VCaP (cell line): ENCODE data around the gene TRIM34.
"Not testable (repeated sequence)": the region's sequence is repeated elsewhere in the genome, so short reads cannot be mapped to it uniquely, and the experiment has no call there.

Experiments
- H3K27ac ChIP-seq: fragments of 450-650 bp; 2 replicates; pipeline ENCODE4 v1.5.1; 2017
- TF ChIP-seq, protein P1 (sequence below): fragments of 450-650 bp; conservative IDR thresholded peaks from 2 replicates; pipeline ENCODE4 v1.5.1; 2017; ENCODE audit warnings: mild to moderate bottlenecking, moderate library complexity

TRIM34 gene, protein sequence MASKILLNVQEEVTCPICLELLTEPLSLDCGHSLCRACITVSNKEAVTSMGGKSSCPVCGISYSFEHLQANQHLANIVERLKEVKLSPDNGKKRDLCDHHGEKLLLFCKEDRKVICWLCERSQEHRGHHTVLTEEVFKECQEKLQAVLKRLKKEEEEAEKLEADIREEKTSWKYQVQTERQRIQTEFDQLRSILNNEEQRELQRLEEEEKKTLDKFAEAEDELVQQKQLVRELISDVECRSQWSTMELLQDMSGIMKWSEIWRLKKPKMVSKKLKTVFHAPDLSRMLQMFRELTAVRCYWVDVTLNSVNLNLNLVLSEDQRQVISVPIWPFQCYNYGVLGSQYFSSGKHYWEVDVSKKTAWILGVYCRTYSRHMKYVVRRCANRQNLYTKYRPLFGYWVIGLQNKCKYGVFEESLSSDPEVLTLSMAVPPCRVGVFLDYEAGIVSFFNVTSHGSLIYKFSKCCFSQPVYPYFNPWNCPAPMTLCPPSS

DNA sequence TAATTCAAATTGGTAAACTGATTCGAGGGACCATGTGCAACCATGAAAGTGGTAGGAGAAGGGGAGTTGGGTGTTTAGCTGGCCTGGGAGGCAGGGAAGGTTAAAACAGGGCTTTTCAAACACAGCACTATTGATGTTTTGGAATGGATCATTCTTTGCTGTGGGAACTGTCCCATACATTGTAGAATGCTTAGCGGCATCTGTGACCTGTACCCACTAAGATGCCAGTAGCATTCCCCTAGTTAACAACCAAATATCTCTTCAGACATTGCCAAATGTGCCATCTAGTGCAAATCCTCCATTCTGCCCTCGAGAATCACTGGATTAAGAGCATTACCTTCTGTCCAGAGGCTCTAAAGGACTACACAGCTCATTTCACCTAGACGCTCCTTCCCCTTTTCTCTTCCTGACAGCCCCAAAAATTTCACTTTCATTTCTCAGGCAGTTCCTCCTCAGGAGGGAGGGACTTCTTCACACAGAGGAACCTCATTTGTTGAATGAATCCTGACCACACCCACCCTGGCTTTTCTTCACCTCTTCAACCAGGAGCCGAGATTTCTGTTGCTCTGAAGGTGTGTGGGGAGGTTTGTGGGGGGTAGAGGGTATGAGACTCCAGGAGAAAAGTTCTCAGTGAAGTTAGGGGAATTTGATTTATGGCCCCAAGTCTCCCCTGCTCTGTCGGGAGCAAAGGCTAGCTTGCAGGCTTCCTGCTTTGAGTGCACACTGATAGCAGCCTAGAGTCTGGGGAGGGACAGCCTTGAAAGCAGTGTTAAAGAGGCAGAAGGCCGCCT, at the start of gene TRIM34:
TRIM34 (plus strand) TSS at position 513 of the 791 bp plus-strand sequence. CDS start 7,331 bp downstream, outside the sequence.
- TF ChIP-seq, protein P1, sequence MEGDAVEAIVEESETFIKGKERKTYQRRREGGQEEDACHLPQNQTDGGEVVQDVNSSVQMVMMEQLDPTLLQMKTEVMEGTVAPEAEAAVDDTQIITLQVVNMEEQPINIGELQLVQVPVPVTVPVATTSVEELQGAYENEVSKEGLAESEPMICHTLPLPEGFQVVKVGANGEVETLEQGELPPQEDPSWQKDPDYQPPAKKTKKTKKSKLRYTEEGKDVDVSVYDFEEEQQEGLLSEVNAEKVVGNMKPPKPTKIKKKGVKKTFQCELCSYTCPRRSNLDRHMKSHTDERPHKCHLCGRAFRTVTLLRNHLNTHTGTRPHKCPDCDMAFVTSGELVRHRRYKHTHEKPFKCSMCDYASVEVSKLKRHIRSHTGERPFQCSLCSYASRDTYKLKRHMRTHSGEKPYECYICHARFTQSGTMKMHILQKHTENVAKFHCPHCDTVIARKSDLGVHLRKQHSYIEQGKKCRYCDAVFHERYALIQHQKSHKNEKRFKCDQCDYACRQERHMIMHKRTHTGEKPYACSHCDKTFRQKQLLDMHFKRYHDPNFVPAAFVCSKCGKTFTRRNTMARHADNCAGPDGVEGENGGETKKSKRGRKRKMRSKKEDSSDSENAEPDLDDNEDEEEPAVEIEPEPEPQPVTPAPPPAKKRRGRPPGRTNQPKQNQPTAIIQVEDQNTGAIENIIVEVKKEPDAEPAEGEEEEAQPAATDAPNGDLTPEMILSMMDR, result no peak
- H3K27ac ChIP-seq, result no peak within 1 kb of the TSS

DNA sequence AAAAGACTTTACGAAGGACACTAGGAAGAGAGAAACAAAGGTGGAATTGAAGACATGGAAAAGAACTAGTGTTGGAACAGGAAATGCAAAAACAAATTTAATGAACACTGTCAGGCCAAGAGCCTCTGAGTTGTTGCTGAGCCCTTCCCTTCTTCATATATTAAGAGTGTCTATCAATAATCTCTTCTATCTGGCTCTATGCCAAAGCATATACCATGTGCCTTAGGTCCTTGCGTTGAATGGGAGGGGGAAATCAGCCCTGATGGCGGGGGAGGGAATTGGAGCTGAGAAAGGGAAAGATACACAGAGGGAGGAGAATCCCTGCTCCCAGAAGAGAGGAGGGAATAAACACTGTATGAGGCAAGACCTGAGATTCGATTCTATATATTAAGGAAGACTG, 49.6 kb upstream of the TRIM34 start:
- TF ChIP-seq, protein P1, result no peak
- no peak overlapping the region for H3K27ac ChIP-seq

DNA sequence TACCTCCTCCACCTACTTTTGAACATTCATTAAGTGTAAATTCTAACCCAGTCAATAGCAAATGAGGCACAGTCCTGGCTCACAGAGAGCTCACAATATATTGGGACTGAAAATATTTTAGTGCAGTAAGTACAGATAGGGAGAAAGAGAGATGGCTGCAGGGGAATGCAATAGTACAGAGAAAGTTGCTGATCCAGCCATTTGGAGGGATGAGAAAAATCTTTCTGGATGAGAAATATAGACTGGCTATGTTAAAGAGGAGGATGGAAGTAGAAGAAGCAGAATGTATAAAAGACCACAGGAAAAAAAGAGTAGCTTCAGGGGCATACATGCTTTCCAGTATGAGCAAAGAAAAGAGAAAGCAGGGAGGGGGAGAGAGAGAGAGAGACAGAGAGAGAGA, 47.7 kb upstream of the TRIM34 start:
- TF ChIP-seq, protein P1, result no peak
- no peak overlapping the region for H3K27ac ChIP-seq

DNA sequence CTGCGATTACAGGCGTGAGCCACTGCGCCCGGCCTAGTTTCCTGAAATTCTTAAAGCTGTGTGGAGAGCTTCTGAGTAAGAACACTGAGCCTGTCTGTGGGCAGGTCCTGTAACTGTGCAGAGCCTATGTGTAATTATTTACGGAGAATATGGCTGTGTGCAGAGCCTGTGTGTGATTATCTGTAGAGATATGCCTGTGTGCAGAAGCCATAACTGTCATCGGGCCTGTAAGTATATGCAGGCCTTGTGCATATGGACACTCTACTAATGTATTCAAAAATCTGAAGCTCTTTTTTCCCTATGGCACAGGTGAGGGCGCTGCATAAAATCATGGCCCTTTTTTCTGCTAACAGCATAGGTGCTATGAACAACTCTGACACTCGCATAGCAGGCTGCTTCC, 44.2 kb upstream of the TRIM34 start, which contains the start of gene OR52B6:
OR52B6 (plus strand) TSS at position 301 of the 400 bp plus-strand sequence; CDS start at position 301, 0 bp downstream.
- no peak within 1 kb of the TSS for H3K27ac ChIP-seq
- TF ChIP-seq, protein P1, result no peak

DNA sequence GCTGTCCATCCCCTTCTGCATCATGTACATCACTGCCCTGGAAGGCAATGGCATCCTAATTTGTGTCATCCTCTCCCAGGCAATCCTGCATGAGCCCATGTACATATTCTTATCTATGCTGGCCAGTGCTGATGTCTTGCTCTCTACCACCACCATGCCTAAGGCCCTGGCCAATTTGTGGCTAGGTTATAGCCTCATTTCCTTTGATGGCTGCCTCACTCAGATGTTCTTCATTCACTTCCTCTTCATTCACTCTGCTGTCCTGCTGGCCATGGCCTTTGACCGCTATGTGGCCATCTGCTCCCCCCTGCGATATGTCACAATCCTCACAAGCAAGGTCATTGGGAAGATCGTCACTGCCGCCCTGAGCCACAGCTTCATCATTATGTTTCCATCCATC, 43.8 kb upstream of the TRIM34 start:
- TF ChIP-seq, protein P1, result no peak

DNA sequence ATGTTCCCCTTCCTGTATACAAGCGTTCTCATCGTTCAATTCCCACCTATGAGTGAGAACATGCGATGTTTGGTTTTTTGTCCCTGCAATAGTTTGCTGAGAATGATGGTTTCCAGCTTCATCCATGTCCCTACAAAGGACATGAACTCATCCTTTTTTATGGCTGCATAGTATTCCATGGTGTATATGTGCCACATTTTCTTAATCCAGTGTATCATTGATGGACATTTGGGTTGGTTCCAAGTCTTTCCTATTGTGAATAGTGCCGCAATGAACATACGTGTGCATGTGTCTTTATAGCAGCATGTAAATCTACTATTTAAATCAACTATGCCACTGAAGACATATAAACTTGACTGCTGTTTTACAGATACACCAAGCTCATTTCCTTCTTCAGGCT, 40.3 kb upstream of the TRIM34 start:
- H3K27ac ChIP-seq, result not testable (repeated sequence)

More for the DNA sequence above, 43.8 kb upstream of the TRIM34 start:
- no peak overlapping the region for H3K27ac ChIP-seq

DNA sequence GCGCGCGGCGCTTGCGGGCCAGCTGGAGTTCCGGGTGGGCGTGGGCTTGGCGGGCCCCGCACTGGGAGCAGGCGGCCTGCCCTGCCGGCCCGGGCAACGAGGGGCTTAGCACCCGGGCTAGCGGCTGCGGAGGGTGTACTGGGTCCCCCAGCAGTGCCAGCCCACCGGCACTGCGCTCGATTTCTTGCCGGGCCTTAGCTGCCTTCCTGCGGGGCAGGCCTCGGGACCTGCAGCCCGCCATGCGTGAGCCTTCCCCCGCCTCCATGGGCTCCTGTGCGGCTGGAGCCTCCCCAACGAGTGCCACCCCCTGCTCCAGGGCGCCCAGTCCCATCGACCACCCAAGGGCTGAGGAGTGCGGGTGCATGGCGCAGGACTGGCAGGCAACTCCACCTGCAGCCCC, 34.9 kb upstream of the TRIM34 start:
- not testable (repeated sequence) for H3K27ac ChIP-seq

DNA sequence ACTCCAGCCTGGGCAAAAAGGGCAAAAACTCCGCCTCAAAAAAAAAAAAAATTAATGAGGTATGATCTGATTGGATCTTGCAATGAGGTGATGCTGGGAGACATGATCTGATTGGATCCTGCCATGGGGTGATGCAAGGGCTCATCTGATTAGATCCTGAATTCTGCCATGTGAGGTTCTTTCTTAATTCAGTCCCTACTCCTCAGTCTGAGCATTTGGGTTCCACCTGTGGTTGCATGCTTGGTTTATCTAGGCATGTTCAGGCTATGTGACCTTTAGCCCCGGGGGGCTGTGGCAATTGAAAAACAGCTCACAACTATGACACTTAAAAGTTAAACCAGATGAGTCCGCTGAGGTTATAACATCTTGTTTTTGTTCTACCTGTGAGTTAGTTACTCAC, 33.2 kb upstream of the TRIM34 start:
- TF ChIP-seq, protein P1, result no peak
- no peak overlapping the region for H3K27ac ChIP-seq
